ENCODE results near the gene SAMD9L.

DNA sequence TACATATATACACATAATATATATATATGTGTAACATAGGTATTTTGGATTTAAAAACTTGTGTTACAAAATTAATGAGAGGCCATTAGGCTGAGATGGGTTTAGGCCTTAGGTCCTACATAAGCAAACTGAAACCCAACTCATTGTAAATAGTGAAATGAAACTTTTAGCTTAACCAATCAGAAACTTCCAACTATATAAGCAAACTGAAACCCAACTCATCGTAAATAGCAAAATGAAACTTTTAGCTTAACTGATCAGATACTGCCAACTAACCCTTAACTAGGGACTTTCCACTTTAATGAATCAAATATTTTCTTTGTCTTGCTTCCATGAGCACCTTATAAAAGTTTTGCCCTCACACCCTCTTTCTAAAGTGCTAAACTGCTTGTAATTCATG, 17.3 kb upstream of the SAMD9L start:
- TF ChIP-seq BHLHE40 (IDR thresholded peaks at IDR 0.05; ENCODE audit: borderline replicate concordance) (no peak), L3MBTL2 (conservative IDR thresholded peaks at IDR 0.05) (no peak), FOXA1 (IDR thresholded peaks at IDR 0.05) (no peak), NFRKB (IDR thresholded peaks at IDR 0.05) (no peak), FOXK2 (IDR thresholded peaks at IDR 0.05) (no peak), ELF4 (IDR thresholded peaks at IDR 0.05) (no peak), PKNOX1 (IDR thresholded peaks at IDR 0.05) (no peak), SP1 (IDR thresholded peaks at IDR 0.05) (no peak)

Data from HEK293T (cell line).